K562 (cell line): ENCODE measurements around the gene ZNF785. TPM values are rescaled to one million over a fixed set of nuclear protein-coding genes. Genes with fewer than 3 reads are reported as not detected.
A peak's percentile ranks its signal among the peaks of the same experiment; 100 is the strongest.

Experiments
- CBX5 ChIP-seq: IDR thresholded peaks from 2 replicates; pipeline ENCODE4 v1.6.1; 2014; ENCODE audit warnings: low read depth, borderline replicate concordance
- ELF4 ChIP-seq: fragments of 450-650 bp; formaldehyde crosslinking; IDR thresholded peaks from 2 replicates; pipeline ENCODE4 v1.4.0; 2022; ENCODE audit warnings: missing genetic modification characterization
- ETS2 ChIP-seq: IDR thresholded peaks from 2 replicates; pipeline ENCODE4 v1.6.1; 2016; ENCODE audit warnings: borderline replicate concordance, missing genetic modification characterization, mild to moderate bottlenecking, moderate library complexity, missing compliant biosample characterization; ENCODE audit not compliant: poor library complexity, severe bottlenecking
- GTF2E2 ChIP-seq: fragments of 200-800 bp; sonication (Bioruptor generic); IDR thresholded peaks from 2 replicates; pipeline ENCODE4 v1.6.1; 2016; ENCODE audit warnings: missing genetic modification characterization, missing compliant biosample characterization
- RBM25 ChIP-seq: fragments of 200-400 bp; formaldehyde crosslinking; IDR thresholded peaks from 2 replicates; pipeline ENCODE4 v1.6.1; 2018; ENCODE audit warnings: low read length, low read depth, moderate library complexity; ENCODE audit not compliant: severe bottlenecking
- ZNF318 ChIP-seq, 2 experiments: fragments of 450-650 bp; IDR thresholded peaks; 2 replicates each; pipeline ENCODE4 v1.6.1; 2016; ENCODE audit warnings: mild to moderate bottlenecking in 2 of 2, borderline replicate concordance in 1 of 2, low read depth in 1 of 2, moderate library complexity in 1 of 2
- polyA plus RNA-seq, 8 experiments: library from polyadenylated mRNA; depleted of rRNA in 4 of 8; stranded (reverse) in 5 of 8; unstranded in 3 of 8; fragments of >200 nt; fragmentation: Nextera tagmentation in 2 of 8; fragmentation: Illumina TruSeq in 1 of 8; extraction: Ambion mirVana in 2 of 8; extraction: Trizol in 1 of 8; gene quantifications; 2 replicates each; pipeline versions ENCODE4 v1.2.1 to v1.2.3, GENCODE V29; 2011 to 2014; ENCODE audit warnings: inconsistent platforms in 1 of 8, missing spikeins in 1 of 8
- total RNA-seq, 7 experiments: library from RNA; depleted of rRNA in 6 of 7; stranded (reverse); fragments of >200 nt in 6 of 7; fragmentation: Illumina TruSeq in 2 of 7; extraction: Trizol in 2 of 7; gene quantifications; 2 replicates each; pipeline versions ENCODE4 v1.2.1 to v1.2.3, GENCODE V29; 2011 to 2021; ENCODE audit warnings: low replicate concordance in 1 of 7
- TF ChIP-seq, protein P1 (sequence below): fragments of 250-450 bp; sonication (Bioruptor Pico); IDR thresholded peaks from 2 replicates; pipeline ENCODE4 v1.5.0; 2022; ENCODE audit warnings: mild to moderate bottlenecking

Gene ZNF785
- total and polyA plus RNA-seq, 9 of the 15 experiments (the other 6 are each of a cell fraction or from before 2014, with no cell fraction given), result 0.64 to 11.0 (median 6.4) TPM

DNA sequence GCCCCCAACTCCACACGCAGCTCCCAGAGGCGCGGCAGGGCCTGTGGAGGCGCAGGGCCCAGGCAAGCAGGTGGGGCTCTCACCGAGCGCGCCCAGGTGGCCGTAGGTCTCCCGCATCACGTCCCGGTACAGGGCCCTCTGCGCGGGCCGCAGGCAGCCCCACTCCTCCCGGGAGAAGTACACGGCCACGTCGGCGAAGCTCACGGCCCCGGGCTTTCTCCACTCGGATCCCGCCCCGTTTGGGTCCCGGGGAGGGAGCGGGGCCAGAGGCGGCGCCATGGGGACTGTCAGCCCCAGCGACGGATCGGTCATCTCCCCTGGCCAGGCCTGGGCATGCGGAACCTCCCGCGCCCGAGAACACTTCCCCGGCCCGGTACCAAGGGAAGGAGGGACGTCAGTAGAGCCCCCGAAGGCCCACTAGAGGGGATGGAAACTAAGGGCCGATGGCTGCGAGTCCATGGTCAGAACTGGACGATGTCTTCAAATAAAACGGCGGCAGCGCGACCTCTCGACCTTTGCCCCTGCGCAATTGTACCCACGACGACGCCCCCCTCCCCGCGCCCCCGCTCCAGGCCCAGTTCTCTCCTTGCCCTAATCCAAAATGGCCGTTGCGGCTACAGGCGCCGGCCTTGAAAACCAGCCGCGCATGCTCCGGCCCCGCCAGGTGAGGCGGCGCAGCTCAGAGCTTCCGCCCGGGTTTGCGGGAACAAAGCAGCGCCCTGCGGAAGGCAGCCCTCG is 51.0 kb downstream of the ZNF785 start, which contains the start of gene ZNF747 (continued):
- TF ChIP-seq CBX5 (no peak), ETS2 (no peak), ELF4 (peak; percentile 47; the same call in 1 of the 2 replicates), RBM25 (no peak), GTF2E2 (tag) (no peak; the same call in none of the 2 replicates), ZNF318 (IDR thresholded peaks at IDR 0.05; ENCODE audit: borderline replicate concordance in 1 of 2, low read depth in 1 of 2) (no peak)
- TF ChIP-seq, protein P1, sequence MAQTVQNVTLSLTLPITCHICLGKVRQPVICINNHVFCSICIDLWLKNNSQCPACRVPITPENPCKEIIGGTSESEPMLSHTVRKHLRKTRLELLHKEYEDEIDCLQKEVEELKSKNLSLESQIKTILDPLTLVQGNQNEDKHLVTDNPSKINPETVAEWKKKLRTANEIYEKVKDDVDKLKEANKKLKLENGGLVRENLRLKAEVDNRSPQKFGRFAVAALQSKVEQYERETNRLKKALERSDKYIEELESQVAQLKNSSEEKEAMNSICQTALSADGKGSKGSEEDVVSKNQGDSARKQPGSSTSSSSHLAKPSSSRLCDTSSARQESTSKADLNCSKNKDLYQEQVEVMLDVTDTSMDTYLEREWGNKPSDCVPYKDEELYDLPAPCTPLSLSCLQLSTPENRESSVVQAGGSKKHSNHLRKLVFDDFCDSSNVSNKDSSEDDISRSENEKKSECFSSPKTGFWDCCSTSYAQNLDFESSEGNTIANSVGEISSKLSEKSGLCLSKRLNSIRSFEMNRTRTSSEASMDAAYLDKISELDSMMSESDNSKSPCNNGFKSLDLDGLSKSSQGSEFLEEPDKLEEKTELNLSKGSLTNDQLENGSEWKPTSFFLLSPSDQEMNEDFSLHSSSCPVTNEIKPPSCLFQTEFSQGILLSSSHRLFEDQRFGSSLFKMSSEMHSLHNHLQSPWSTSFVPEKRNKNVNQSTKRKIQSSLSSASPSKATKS, result no peak
